Measurements from ENCODE around the gene PFDN5. TPM values are rescaled to one million over a fixed set of nuclear protein-coding genes. Genes with fewer than 3 reads are reported as not detected.

PFDN5 gene
- total RNA-seq, 1 donor from 2014 or later, result 379 TPM

DNA sequence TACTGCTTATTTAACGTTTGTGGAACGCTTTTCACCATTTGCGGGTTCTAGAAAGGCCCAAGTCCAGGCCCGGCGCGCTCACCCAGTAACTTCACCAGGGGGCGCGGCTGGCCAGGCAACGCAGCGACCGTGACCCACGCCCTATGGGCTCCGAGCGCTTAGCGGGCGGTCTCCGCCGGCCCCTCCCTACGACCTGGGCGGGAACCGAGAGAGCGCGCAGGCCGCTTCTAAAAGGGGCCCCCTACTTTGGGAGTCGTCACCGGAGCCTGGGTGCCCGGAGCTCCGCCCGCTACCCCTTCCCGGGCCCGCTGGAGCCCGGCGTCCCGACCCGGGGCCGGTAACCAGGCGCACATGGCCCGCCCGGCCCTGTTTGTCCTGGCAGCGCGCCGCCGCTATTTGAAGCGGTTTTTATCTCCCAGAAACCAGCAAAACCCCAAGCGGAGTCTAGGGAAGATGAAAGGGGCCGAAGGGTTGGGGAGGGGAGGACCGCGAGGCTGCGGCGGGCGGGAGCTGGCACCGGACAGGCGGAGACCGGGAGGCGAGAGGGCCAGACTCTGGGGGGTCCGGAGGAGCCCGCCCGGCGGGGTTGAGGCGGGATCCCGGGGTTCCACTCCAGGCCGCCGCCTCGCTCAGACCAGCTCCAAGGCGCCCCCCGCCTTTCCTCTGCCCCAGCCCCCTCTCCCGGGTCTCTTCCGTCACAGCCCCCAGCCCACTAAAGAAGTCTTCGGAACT is 29.6 kb downstream of the PFDN5 start:
- peak; percentile 79 for DNase-seq (ENCODE audit: low spot score, unreplicated experiment)
- H3K27me3 Mint-ChIP-seq, result peaks cover 40% of the 10 kb centered on the region
- H3K9me3 Mint-ChIP-seq (ENCODE audit: low read depth), result no peaks in the 10 kb centered on the region
- H3K4me1 Mint-ChIP-seq (ENCODE audit: low read depth), result peaks cover 23% of the 10 kb centered on the region
- H3K36me3 Mint-ChIP-seq (ENCODE audit: insufficient read depth), result peaks cover 1% of the 10 kb centered on the region
- TF ChIP-seq CTCF (IDR thresholded peaks at IDR 0.05; ENCODE audit: unreplicated experiment), result peak; percentile 76
- H3K4me3 Mint-ChIP-seq (ENCODE audit: low read depth), result peak overlapping the region; percentile 65
- H3K27ac Mint-ChIP-seq, result no peak overlapping the region

GRCh38 chr12:53325511-53326061 is 30.2 kb downstream of the PFDN5 start:
- no peak for DNase-seq (ENCODE audit: low spot score, unreplicated experiment)
- Mint-ChIP-seq H3K27ac (no peak overlapping the region), H3K36me3 (ENCODE audit: insufficient read depth) (no peaks in the 10 kb centered on the region), H3K4me3 (ENCODE audit: low read depth) (peak overlapping the region; percentile 67), H3K4me1 (ENCODE audit: low read depth) (peaks cover 21% of the 10 kb centered on the region), H3K27me3 (peaks cover 40% of the 10 kb centered on the region), H3K9me3 (ENCODE audit: low read depth) (no peaks in the 10 kb centered on the region)
- no peak for TF ChIP-seq CTCF (IDR thresholded peaks at IDR 0.05; ENCODE audit: unreplicated experiment)

- Mint-ChIP-seq H3K4me1 (ENCODE audit: low read depth) (peaks cover 16% of the 10 kb centered on the region), H3K9me3 (ENCODE audit: low read depth) (no peaks in the 10 kb centered on the region), H3K27me3 (peaks cover 41% of the 10 kb centered on the region), H3K27ac (no peak overlapping the region), H3K4me3 (ENCODE audit: low read depth) (peak overlapping the region; percentile 67), H3K36me3 (ENCODE audit: insufficient read depth) (no peaks in the 10 kb centered on the region)
- no peak for DNase-seq (ENCODE audit: low spot score, unreplicated experiment)
- TF ChIP-seq CTCF (IDR thresholded peaks at IDR 0.05; ENCODE audit: unreplicated experiment), result no peak
Observed at GRCh38 chr12:53326460-53327185, 31.3 kb downstream of the PFDN5 start.

GRCh38 chr12:53327435-53328042 is 32.2 kb downstream of the PFDN5 start:
- peaks cover 13% of the 10 kb centered on the region for H3K4me1 Mint-ChIP-seq (ENCODE audit: low read depth)
- peak; percentile 8 for TF ChIP-seq CTCF (IDR thresholded peaks at IDR 0.05; ENCODE audit: unreplicated experiment)
- DNase-seq (ENCODE audit: low spot score, unreplicated experiment), result no peak
- peak overlapping the region; percentile 21 for H3K4me3 Mint-ChIP-seq (ENCODE audit: low read depth)
- no peaks in the 10 kb centered on the region for H3K36me3 Mint-ChIP-seq (ENCODE audit: insufficient read depth)
- no peak overlapping the region for H3K27ac Mint-ChIP-seq
- H3K9me3 Mint-ChIP-seq (ENCODE audit: low read depth), result no peaks in the 10 kb centered on the region
- H3K27me3 Mint-ChIP-seq, result peaks cover 47% of the 10 kb centered on the region

- TF ChIP-seq CTCF (IDR thresholded peaks at IDR 0.05; ENCODE audit: unreplicated experiment), result peak; percentile 42
- Mint-ChIP-seq H3K36me3 (ENCODE audit: insufficient read depth) (no peaks in the 10 kb centered on the region), H3K27me3 (peaks cover 45% of the 10 kb centered on the region), H3K9me3 (ENCODE audit: low read depth) (no peaks in the 10 kb centered on the region), H3K27ac (no peak overlapping the region), H3K4me1 (ENCODE audit: low read depth) (peaks cover 13% of the 10 kb centered on the region), H3K4me3 (ENCODE audit: low read depth) (no peak overlapping the region)
- peak; percentile 26 for DNase-seq (ENCODE audit: low spot score, unreplicated experiment)
Observed at GRCh38 chr12:53328043-53328435, 32.7 kb downstream of the PFDN5 start.
